Measurements from ENCODE around the gene NLE1. TPM values are rescaled to one million over a fixed set of nuclear protein-coding genes. Genes with fewer than 3 reads are reported as not detected.

NLE1 gene
- total RNA-seq, 1 experiment from 2014 or later = 23.3 TPM

- DNase-seq (ENCODE audit: low spot score) = no peak
- Histone ChIP-seq H3K36me3 (ENCODE audit: insufficient read depth, low read length, poor library complexity, severe bottlenecking) (peaks cover 3% of the 10 kb centered on the region), H3K9me3 (ENCODE audit: low read depth, low read length, poor library complexity, severe bottlenecking) (no peaks in the 10 kb centered on the region), H3K27ac (ENCODE audit: low read depth, low read length, poor library complexity, severe bottlenecking) (no peak overlapping the region), H3K4me1 (ENCODE audit: insufficient read depth, low read length, poor library complexity, severe bottlenecking) (no peaks in the 10 kb centered on the region), H3K4me3 (ENCODE audit: low read depth, low read length, poor library complexity, severe bottlenecking) (no peak overlapping the region), H3K27me3 (replicated peaks; ENCODE audit: insufficient read depth, low read depth, low read length, poor library complexity) (no peaks in the 10 kb centered on the region)
- CTCF ChIA-PET = no interaction called here
- POLR2A ChIA-PET (ENCODE audit: low non-redundant PET) = no interaction called here
- no TSS peak for BruUV-seq (replicated peaks)
- intact Hi-C loops (cut with micrococcal nuclease; ENCODE audit: unreplicated experiment) = no loop called here
- TF ChIP-seq EZH2 (IDR thresholded peaks at IDR 0.05; ENCODE audit: borderline replicate concordance, low read depth, low read length, poor library complexity, severe bottlenecking) (no peak), CTCF (conservative IDR thresholded peaks at IDR 0.05; ENCODE audit: low read depth, low read length) (no peak)
Measured at GRCh38 chr17:35130392-35130791, 11.7 kb downstream of the NLE1 start.

GRCh38 chr17:35129973-35130351 is 12.1 kb downstream of the NLE1 start:
- no TSS peak for BruUV-seq (replicated peaks)
- intact Hi-C loops (cut with micrococcal nuclease; ENCODE audit: unreplicated experiment) = no loop called here
- Histone ChIP-seq H3K36me3 (ENCODE audit: insufficient read depth, low read length, poor library complexity, severe bottlenecking) (peaks cover 3% of the 10 kb centered on the region), H3K27me3 (replicated peaks; ENCODE audit: insufficient read depth, low read depth, low read length, poor library complexity) (no peaks in the 10 kb centered on the region), H3K4me3 (ENCODE audit: low read depth, low read length, poor library complexity, severe bottlenecking) (no peak overlapping the region), H3K4me1 (ENCODE audit: insufficient read depth, low read length, poor library complexity, severe bottlenecking) (no peaks in the 10 kb centered on the region), H3K27ac (ENCODE audit: low read depth, low read length, poor library complexity, severe bottlenecking) (no peak overlapping the region), H3K9me3 (ENCODE audit: low read depth, low read length, poor library complexity, severe bottlenecking) (no peaks in the 10 kb centered on the region)
- TF ChIP-seq EZH2 (IDR thresholded peaks at IDR 0.05; ENCODE audit: borderline replicate concordance, low read depth, low read length, poor library complexity, severe bottlenecking) (no peak), CTCF (conservative IDR thresholded peaks at IDR 0.05; ENCODE audit: low read depth, low read length) (no peak)
- DNase-seq (ENCODE audit: low spot score) = no peak
- ChIA-PET CTCF (no interaction called here), POLR2A (ENCODE audit: low non-redundant PET) (no interaction called here)

- TSS peak; percentile 17 for BruUV-seq (replicated peaks)
- no peaks in the 10 kb centered on the region for H3K27me3 ChIP-seq (replicated peaks; ENCODE audit: insufficient read depth, low read depth, low read length, poor library complexity)
- TF ChIP-seq CTCF (conservative IDR thresholded peaks at IDR 0.05; ENCODE audit: low read depth, low read length) (no peak), EZH2 (IDR thresholded peaks at IDR 0.05; ENCODE audit: borderline replicate concordance, low read depth, low read length, poor library complexity, severe bottlenecking) (no peak)
- peaks cover 3% of the 10 kb centered on the region for H3K36me3 ChIP-seq (ENCODE audit: insufficient read depth, low read length, poor library complexity, severe bottlenecking)
- H3K4me3 ChIP-seq (ENCODE audit: low read depth, low read length, poor library complexity, severe bottlenecking) = no peak overlapping the region
- intact Hi-C loops (cut with micrococcal nuclease; ENCODE audit: unreplicated experiment) = no loop called here
- POLR2A ChIA-PET (ENCODE audit: low non-redundant PET) = no interaction called here
- H3K4me1 ChIP-seq (ENCODE audit: insufficient read depth, low read length, poor library complexity, severe bottlenecking) = no peaks in the 10 kb centered on the region
- DNase-seq (ENCODE audit: low spot score) = no peak
- CTCF ChIA-PET = no interaction called here
- no peaks in the 10 kb centered on the region for H3K9me3 ChIP-seq (ENCODE audit: low read depth, low read length, poor library complexity, severe bottlenecking)
- no peak overlapping the region for H3K27ac ChIP-seq (ENCODE audit: low read depth, low read length, poor library complexity, severe bottlenecking)
Measured at GRCh38 chr17:35129154-35129972, 12.7 kb downstream of the NLE1 start.
